ENCODE measurements around the gene SORBS2. TPM values are rescaled to one million over a fixed set of nuclear protein-coding genes. Genes with fewer than 3 reads are reported as not detected.

The SORBS2 gene
- total and polyA plus RNA-seq, 2 donors (not counting 1 experiment from before 2014, with no cell fraction given) = 0.25 to 0.89 TPM

DNA sequence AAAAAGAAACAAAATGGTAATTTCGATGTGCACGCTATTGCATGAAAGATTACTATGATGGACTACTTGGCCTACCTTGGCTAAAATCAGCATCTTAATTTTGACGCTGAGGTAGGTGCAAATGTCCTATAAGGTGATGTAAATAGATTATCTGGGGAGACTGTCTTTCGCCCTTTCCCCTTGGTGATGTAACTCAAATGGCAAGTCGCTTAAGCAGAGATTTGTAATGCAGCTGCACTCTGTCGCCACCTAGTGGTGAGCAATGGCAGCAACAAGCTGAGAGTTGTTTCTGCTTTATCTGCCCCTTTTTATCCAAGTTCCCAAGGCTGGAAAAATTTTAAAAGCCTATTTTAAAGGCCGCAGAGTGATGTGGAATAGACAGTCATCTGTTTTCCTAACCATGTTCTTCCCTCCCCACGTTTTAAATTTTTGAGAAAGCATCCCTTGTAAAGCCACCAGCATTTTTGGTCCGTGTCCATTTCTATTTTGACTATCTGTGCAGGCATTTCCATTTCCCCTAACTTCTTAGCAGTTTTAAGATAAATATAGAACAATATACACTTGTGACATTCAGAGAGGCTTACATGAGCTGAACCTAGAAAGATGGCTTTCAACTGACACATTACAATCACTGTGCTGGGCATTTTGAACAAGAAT, 214.3 kb downstream of the SORBS2 start:
- no peaks in the 10 kb centered on the region for H3K36me3 ChIP-seq (replicated peaks in 1 of 2; ENCODE audit: control extremely low read depth in 1 of 2, control insufficient read depth in 1 of 2, extremely low read depth in 1 of 2, insufficient read depth in 2 of 2, low read length in 1 of 2)
- H4K20me1 ChIP-seq (ENCODE audit: control insufficient read depth, insufficient read depth, low read length, poor library complexity, severe bottlenecking) = no peaks in the 10 kb centered on the region
- no peak overlapping the region for H3K9ac ChIP-seq (ENCODE audit: low read length)
- POLR2A ChIA-PET = interaction anchor here (0.7 to 1.0 kb wide), 2 partner anchors 126 to 201 kb away, joined by 3 to 4 read pairs; partner anchors contain the start of gene ANKRD37
- no peak overlapping the region for H3K27ac ChIP-seq (ENCODE audit: low read length in 2 of 2)
- intact Hi-C loops (cut with micrococcal nuclease) = loop anchor here (1.0 to 5.0 kb wide), 6 partner anchors 10 to 558 kb away; partner anchors contain the start of genes CCDC110, PDLIM3 and UFSP2
- CTCF ChIA-PET = interaction anchor here (0.6 to 4.5 kb wide), 42 partner anchors 8 to 589 kb away, joined by 3 to 36 read pairs (median 4); partner anchors contain the start of genes ANKRD37, CCDC110, LRP2BP and PDLIM3
- ATAC-seq (ENCODE audit: low read depth) (peak; percentile 76), DNase-seq (peak; percentile 79)
- Mint-ChIP-seq H3K4me3 (no peak overlapping the region), H3K27me3 (peaks cover 33% of the 10 kb centered on the region), H3K4me1 (peaks cover 7% of the 10 kb centered on the region), H3K9me3 (ENCODE audit: insufficient read depth) (no peaks in the 10 kb centered on the region), H3K27ac (no peak overlapping the region)
- H3K9me3 ChIP-seq (ENCODE audit: control extremely low read depth in 1 of 3, control insufficient read depth in 2 of 3, insufficient read depth in 1 of 3, low read length in 2 of 3) = no peaks in the 10 kb centered on the region
- no peak overlapping the region for H3K4me2 ChIP-seq (replicated peaks; ENCODE audit: low read depth, low read length, poor library complexity, severe bottlenecking)
- peaks cover 0 to 3% (median 0%) of the 10 kb centered on the region in 4 experiments for H3K27me3 ChIP-seq (replicated peaks in 1 of 4; ENCODE audit: control extremely low read depth in 1 of 4, control insufficient read depth in 3 of 4, insufficient read depth in 4 of 4, low read length in 3 of 4)
- no peaks in the 10 kb centered on the region for H3K4me1 ChIP-seq (ENCODE audit: control insufficient read depth in 2 of 2, insufficient read depth in 2 of 2, low read length in 2 of 2)
- TF ChIP-seq, protein P1, sequence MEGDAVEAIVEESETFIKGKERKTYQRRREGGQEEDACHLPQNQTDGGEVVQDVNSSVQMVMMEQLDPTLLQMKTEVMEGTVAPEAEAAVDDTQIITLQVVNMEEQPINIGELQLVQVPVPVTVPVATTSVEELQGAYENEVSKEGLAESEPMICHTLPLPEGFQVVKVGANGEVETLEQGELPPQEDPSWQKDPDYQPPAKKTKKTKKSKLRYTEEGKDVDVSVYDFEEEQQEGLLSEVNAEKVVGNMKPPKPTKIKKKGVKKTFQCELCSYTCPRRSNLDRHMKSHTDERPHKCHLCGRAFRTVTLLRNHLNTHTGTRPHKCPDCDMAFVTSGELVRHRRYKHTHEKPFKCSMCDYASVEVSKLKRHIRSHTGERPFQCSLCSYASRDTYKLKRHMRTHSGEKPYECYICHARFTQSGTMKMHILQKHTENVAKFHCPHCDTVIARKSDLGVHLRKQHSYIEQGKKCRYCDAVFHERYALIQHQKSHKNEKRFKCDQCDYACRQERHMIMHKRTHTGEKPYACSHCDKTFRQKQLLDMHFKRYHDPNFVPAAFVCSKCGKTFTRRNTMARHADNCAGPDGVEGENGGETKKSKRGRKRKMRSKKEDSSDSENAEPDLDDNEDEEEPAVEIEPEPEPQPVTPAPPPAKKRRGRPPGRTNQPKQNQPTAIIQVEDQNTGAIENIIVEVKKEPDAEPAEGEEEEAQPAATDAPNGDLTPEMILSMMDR (IDR thresholded peaks at IDR 0.05) = peak; percentile 99
- no peak for TF ChIP-seq EZH2 (IDR thresholded peaks at IDR 0.05; ENCODE audit: borderline replicate concordance, insufficient read depth, low read depth, low read length, poor library complexity, severe bottlenecking)
- no peak overlapping the region for H3K4me3 ChIP-seq (ENCODE audit: control extremely low read depth in 1 of 5, extremely low read depth in 1 of 5, insufficient read depth in 1 of 5, low read depth in 2 of 5, low read length in 4 of 5)
- H3K79me2 ChIP-seq (ENCODE audit: control insufficient read depth, insufficient read depth, low read length) = no peaks in the 10 kb centered on the region
- H2AFZ ChIP-seq (ENCODE audit: insufficient read depth, low read depth, low read length, poor library complexity, severe bottlenecking) = no peak overlapping the region
- 36% methylated on average over 6 of the region's 9 CpGs for WGBS (ENCODE audit: insufficient coverage)
